ENCODE data around the gene CLEC12A.

- TF ChIP-seq, protein P1, sequence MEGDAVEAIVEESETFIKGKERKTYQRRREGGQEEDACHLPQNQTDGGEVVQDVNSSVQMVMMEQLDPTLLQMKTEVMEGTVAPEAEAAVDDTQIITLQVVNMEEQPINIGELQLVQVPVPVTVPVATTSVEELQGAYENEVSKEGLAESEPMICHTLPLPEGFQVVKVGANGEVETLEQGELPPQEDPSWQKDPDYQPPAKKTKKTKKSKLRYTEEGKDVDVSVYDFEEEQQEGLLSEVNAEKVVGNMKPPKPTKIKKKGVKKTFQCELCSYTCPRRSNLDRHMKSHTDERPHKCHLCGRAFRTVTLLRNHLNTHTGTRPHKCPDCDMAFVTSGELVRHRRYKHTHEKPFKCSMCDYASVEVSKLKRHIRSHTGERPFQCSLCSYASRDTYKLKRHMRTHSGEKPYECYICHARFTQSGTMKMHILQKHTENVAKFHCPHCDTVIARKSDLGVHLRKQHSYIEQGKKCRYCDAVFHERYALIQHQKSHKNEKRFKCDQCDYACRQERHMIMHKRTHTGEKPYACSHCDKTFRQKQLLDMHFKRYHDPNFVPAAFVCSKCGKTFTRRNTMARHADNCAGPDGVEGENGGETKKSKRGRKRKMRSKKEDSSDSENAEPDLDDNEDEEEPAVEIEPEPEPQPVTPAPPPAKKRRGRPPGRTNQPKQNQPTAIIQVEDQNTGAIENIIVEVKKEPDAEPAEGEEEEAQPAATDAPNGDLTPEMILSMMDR (conservative IDR thresholded peaks at IDR 0.05; ENCODE audit: low read depth, low read length) = no peak
- TF ChIP-seq EZH2 (IDR thresholded peaks at IDR 0.05; ENCODE audit: low read length, unreplicated experiment) = no peak
Observed at GRCh38 chr12:9980126-9980525, 8.9 kb downstream of the CLEC12A start.

All from PC-3 (cell line).